HL-60 (cell line): ENCODE results near the gene COBLL1.

Source experiments
- POLR2AphosphoS5 ChIP-seq: IDR thresholded peaks from 2 replicates; pipeline ENCODE4 v1.6.1; 2012; ENCODE audit warnings: low read depth
- SPI1 ChIP-seq: IDR thresholded peaks from 2 replicates; pipeline ENCODE4 v1.6.1; 2012; ENCODE audit warnings: low read depth, mild to moderate bottlenecking, borderline replicate concordance
- TF ChIP-seq, protein P1 (sequence below): IDR thresholded peaks from one replicate; pipeline ENCODE4 v1.5.1; 2011; ENCODE audit warnings: low read length, control low read depth, inconsistent platforms; ENCODE audit not compliant: insufficient read depth

- TF ChIP-seq, protein P1, sequence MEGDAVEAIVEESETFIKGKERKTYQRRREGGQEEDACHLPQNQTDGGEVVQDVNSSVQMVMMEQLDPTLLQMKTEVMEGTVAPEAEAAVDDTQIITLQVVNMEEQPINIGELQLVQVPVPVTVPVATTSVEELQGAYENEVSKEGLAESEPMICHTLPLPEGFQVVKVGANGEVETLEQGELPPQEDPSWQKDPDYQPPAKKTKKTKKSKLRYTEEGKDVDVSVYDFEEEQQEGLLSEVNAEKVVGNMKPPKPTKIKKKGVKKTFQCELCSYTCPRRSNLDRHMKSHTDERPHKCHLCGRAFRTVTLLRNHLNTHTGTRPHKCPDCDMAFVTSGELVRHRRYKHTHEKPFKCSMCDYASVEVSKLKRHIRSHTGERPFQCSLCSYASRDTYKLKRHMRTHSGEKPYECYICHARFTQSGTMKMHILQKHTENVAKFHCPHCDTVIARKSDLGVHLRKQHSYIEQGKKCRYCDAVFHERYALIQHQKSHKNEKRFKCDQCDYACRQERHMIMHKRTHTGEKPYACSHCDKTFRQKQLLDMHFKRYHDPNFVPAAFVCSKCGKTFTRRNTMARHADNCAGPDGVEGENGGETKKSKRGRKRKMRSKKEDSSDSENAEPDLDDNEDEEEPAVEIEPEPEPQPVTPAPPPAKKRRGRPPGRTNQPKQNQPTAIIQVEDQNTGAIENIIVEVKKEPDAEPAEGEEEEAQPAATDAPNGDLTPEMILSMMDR: no peak
- TF ChIP-seq POLR2AphosphoS5 (no peak), SPI1 (no peak)
These were observed 77.1 kb downstream of the COBLL1 start for GRCh38 chr2:164764474-164764873.
